ENCODE measurements around the gene GPR161.
"Not testable (repeated sequence)": the region's sequence is repeated elsewhere in the genome, so short reads cannot be mapped to it uniquely, and the experiment has no call there.

Gene GPR161

GRCh38 chr1:168085401-168085872 lies 51.3 kb downstream of the GPR161 start:
- no peak for DNase-seq
- H3K9me3 Mint-ChIP-seq, result no peaks in the 10 kb centered on the region
- peaks cover 7% of the 10 kb centered on the region in 2 donors for H3K4me1 Mint-ChIP-seq (ENCODE audit: low read depth in 2 of 2)
- ATAC-seq (replicated peaks), result no peak
- no peak overlapping the region for H3K27ac Mint-ChIP-seq
- H3K36me3 Mint-ChIP-seq (ENCODE audit: insufficient read depth), result no peaks in the 10 kb centered on the region
- no peak overlapping the region for H3K4me3 Mint-ChIP-seq
- H3K27me3 Mint-ChIP-seq, result peaks cover 6 to 21% of the 10 kb centered on the region in 2 donors

DNA sequence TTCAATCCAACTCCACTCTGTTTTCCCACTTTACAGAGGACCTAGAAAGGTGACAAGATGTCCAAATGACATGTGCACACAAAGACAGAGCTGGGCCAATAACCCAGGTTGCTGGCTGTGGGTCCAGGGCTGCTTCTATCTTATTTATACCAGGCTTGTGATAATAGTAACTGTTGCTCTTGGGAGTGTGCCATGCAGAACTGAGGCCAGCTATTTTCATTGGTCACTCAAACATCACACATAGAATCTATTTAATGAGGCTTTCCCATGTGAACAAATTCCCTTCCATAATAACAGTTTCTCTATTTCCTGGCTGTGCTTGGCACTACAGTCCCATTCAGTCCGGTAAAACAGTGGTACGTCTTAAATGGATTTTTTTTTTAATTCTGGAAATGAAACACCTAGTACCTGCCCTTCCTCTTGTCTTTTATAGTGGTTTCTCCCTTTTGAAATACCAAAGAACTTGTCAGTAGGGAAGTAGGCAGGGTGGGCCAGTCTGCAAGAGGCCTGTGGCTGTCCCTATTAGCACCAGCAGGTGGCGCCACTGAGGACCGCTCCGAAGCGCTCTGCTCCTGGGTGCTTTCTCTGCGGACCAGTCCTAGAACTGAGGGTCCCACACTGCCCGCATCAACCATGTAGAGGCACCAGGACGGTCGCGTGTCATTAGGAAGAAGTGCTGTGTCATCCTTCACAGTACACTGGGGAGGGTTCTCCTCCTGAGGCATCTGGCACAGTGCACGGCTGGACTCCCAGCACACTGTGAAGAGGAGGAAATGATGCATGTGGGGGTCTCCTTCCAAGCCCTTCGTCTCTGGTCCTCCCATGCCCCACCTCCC lies 52.1 kb downstream of the GPR161 start:
- Mint-ChIP-seq H3K4me1 (ENCODE audit: low read depth in 2 of 2) (peaks cover 7% of the 10 kb centered on the region in 2 donors), H3K9me3 (no peaks in the 10 kb centered on the region), H3K27ac (no peak overlapping the region), H3K4me3 (no peak overlapping the region), H3K27me3 (peaks cover 6 to 13% of the 10 kb centered on the region in 2 donors), H3K36me3 (ENCODE audit: insufficient read depth) (no peaks in the 10 kb centered on the region)
- DNase-seq (peak; percentile 43 to 52 (median 51)), ATAC-seq (replicated peaks) (peak; percentile 68)

DNA sequence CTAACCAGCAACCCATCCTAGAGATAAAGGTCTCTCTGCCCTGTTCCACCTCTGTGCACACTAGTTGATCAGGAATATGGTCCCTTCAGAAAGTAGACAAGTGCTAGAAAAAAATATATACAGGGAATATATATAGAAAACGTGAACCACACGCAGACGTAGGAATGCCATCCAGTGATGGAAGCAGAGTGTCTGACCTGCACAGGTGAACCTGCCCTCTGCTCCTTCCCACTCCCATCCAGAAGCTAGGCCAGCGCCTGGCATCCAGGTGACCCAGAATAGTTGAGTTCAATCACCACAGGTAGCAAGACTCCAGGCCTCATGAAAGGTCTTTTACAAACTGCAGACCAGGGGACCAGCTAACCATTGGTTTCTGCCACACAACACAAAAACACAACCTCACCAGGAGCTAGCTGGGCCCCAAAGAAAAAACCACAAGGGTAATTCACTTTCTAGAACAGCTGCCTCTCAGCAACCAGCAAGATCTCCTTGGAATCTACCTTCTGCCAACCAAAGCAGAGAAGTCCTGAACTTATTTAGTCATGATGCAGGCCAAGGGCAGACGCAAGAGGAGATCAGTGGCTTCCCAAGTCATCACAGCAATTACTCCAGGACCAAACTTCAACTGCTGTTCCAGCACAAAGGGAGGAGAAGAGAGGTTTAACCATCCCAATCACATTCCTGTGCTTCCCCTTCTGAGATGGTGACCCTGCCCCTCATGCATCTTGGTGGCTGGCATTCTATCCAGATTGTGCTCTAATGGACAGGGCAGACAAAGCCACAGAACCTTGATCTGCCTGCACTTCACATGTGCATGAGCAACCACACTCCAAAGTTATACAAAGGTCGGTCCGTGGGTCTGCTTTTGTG lies 53.0 kb downstream of the GPR161 start:
- no peaks in the 10 kb centered on the region for H3K9me3 Mint-ChIP-seq

GRCh38 chr1:168082008-168082876 lies 54.5 kb downstream of the GPR161 start:
- Mint-ChIP-seq H3K9me3 (no peaks in the 10 kb centered on the region), H3K36me3 (ENCODE audit: insufficient read depth) (peaks cover 4% of the 10 kb centered on the region), H3K4me1 (ENCODE audit: low read depth in 2 of 2) (peaks cover 7% of the 10 kb centered on the region in 2 donors), H3K27me3 (peaks cover 0 to 8% of the 10 kb centered on the region in 2 donors), H3K4me3 (no peak overlapping the region), H3K27ac (no peak overlapping the region)
- peak; percentile 93 for ATAC-seq (replicated peaks)
- DNase-seq, result peak; percentile 50 to 65 (median 52)

More for the DNA sequence above, 53.0 kb downstream of the GPR161 start:
- ATAC-seq (replicated peaks) (no peak), DNase-seq (no peak)
- H3K27me3 Mint-ChIP-seq, result peaks cover 6 to 9% of the 10 kb centered on the region in 2 donors
- no peak overlapping the region for H3K27ac Mint-ChIP-seq
- H3K4me1 Mint-ChIP-seq (ENCODE audit: low read depth in 2 of 2), result peaks cover 7% of the 10 kb centered on the region in 2 donors
- H3K36me3 Mint-ChIP-seq (ENCODE audit: insufficient read depth), result no peaks in the 10 kb centered on the region
- H3K4me3 Mint-ChIP-seq, result no peak overlapping the region

DNA sequence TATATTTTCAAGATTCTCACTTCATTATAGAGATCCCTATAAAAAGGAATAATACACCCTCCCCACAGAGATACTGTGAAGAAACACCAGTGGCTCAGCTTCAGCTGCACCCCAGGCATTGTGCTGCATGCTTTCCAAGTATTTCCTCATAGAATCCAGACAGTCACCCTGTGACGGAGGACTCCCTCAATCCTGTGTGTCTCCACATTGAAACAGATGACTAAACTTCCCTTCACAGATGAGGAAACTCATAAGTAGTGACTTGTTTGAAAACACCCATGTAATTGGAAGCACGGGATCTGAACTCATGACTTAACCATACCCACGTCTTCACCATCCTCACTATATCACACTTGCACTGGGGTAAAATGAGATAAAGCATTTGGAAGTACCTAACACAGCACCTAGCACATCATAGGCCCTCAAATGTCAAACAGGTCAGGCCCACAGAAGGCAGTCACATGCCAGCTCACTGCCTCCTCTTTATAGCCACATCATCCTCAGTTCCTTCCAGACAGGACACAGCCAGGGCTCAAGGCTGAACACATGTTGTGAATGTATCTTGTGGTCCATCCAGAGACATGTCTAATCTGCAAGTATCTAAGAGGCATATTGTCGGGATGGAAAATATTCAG lies 55.2 kb downstream of the GPR161 start:
- H3K36me3 Mint-ChIP-seq (ENCODE audit: insufficient read depth), result peaks cover 6% of the 10 kb centered on the region
- H3K4me1 Mint-ChIP-seq (ENCODE audit: low read depth in 2 of 2), result peaks cover 7% of the 10 kb centered on the region in 2 donors
- ATAC-seq (replicated peaks) (no peak), DNase-seq (no peak)
- peaks cover 0 to under 1% of the 10 kb centered on the region in 2 donors for H3K27me3 Mint-ChIP-seq
- no peaks in the 10 kb centered on the region for H3K9me3 Mint-ChIP-seq
- no peak overlapping the region for H3K4me3 Mint-ChIP-seq
- H3K27ac Mint-ChIP-seq, result no peak overlapping the region

- Mint-ChIP-seq H3K36me3 (ENCODE audit: insufficient read depth) (peaks cover 11% of the 10 kb centered on the region), H3K4me1 (ENCODE audit: low read depth in 2 of 2) (peaks cover 5 to 6% of the 10 kb centered on the region in 2 donors), H3K27me3 (no peaks in the 10 kb centered on the region), H3K9me3 (no peaks in the 10 kb centered on the region), H3K4me3 (no peak overlapping the region), H3K27ac (no peak overlapping the region)
- no peak for DNase-seq
- ATAC-seq (replicated peaks), result no peak
These were observed 57.0 kb downstream of the GPR161 start for GRCh38 chr1:168079761-168080160.

GRCh38 chr1:168069384-168069783 lies 67.3 kb downstream of the GPR161 start:
- no peak for ATAC-seq (replicated peaks)
- Mint-ChIP-seq H3K36me3 (ENCODE audit: insufficient read depth) (peaks cover 54% of the 10 kb centered on the region), H3K9me3 (no peaks in the 10 kb centered on the region), H3K4me1 (ENCODE audit: low read depth in 2 of 2) (no peaks in the 10 kb centered on the region), H3K27me3 (no peaks in the 10 kb centered on the region), H3K27ac (no peak overlapping the region), H3K4me3 (no peak overlapping the region)
- no peak for DNase-seq

DNA sequence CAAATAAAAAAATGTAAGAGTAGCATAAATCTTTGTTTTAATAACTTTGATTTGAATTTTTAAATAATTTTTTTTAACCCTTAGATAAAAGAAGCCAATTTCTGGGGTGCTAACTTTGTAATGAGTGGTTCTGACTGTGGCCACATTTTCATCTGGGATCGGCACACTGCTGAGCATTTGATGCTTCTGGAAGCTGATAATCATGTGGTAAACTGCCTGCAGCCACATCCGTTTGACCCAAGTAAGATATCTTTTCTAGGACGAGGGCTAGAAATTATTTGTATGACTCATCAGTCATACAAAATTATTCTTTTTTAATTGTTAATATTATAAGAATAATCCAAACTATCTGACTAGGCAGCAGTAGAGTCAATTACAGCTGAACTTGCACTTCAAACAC lies 71.2 kb downstream of the GPR161 start:
- DNase-seq (no peak), ATAC-seq (replicated peaks) (no peak)
- Mint-ChIP-seq H3K4me3 (no peak overlapping the region), H3K27me3 (no peaks in the 10 kb centered on the region), H3K36me3 (ENCODE audit: insufficient read depth) (peaks cover 41% of the 10 kb centered on the region), H3K27ac (no peak overlapping the region), H3K4me1 (ENCODE audit: low read depth in 2 of 2) (no peaks in the 10 kb centered on the region), H3K9me3 (no peaks in the 10 kb centered on the region)

GRCh38 chr1:168064216-168064615 lies 72.5 kb downstream of the GPR161 start:
- H3K36me3 Mint-ChIP-seq (ENCODE audit: insufficient read depth), result peaks cover 34% of the 10 kb centered on the region
- ATAC-seq (replicated peaks), result no peak
- H3K27me3 Mint-ChIP-seq, result no peaks in the 10 kb centered on the region

DNA sequence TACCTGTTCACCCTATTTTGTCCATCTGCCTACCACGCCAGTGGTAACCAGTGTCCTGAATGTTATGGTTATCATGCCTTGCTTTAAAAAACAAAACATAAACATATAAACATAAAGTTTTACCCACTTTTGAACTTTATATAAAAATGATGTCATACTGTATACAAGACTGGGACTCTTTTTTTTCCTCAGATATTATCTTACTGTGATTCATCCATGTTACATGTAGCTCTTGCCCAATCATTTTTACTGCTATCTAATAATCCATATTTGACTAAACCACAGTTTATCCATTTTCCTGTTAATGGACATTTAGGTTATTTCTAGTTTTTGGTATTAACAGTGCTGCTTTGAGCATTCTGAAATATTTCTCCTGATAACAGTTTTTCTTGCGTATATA lies 78.8 kb downstream of the GPR161 start:
- H3K4me1 Mint-ChIP-seq (ENCODE audit: low read depth in 2 of 2), result peaks cover 8 to 10% of the 10 kb centered on the region in 2 donors
- DNase-seq, result no peak
- H3K9me3 Mint-ChIP-seq, result no peaks in the 10 kb centered on the region
- H3K36me3 Mint-ChIP-seq (ENCODE audit: insufficient read depth), result peaks cover 3% of the 10 kb centered on the region
- no peak for ATAC-seq (replicated peaks)
- no peak overlapping the region for H3K4me3 Mint-ChIP-seq
- no peak overlapping the region for H3K27ac Mint-ChIP-seq
- H3K27me3 Mint-ChIP-seq, result no peaks in the 10 kb centered on the region

More at GRCh38 chr1:168064216-168064615, 72.5 kb downstream of the GPR161 start:
- no peak for DNase-seq
- H3K4me3 Mint-ChIP-seq, result no peak overlapping the region
- H3K27ac Mint-ChIP-seq, result no peak overlapping the region
- no peaks in the 10 kb centered on the region for H3K9me3 Mint-ChIP-seq
- peaks cover 0 to 1% of the 10 kb centered on the region in 2 donors for H3K4me1 Mint-ChIP-seq (ENCODE audit: low read depth in 2 of 2)

DNA sequence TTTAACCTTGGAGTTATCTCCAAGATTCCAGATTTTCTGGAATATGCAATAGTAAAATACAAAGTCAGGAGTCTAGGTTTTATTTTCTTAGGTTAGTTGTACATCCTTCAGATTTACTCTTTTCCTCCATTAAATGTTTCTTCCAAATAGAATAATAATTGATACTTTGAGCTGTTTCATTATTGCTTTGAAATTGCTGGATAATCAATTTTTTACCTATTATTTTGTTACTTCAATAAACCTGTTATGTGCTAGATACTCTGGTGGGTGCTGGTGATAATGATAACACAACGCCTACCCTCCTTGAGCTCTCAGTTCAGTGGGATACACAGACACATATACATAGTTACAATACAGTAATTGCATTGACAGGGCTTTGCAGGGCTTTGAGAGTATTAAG lies 79.4 kb downstream of the GPR161 start:
- Mint-ChIP-seq H3K4me3 (no peak overlapping the region), H3K4me1 (ENCODE audit: low read depth in 2 of 2) (peaks cover 11 to 13% of the 10 kb centered on the region in 2 donors), H3K9me3 (no peaks in the 10 kb centered on the region), H3K36me3 (ENCODE audit: insufficient read depth) (peaks cover 3% of the 10 kb centered on the region), H3K27me3 (no peaks in the 10 kb centered on the region), H3K27ac (no peak overlapping the region)
- DNase-seq, result no peak
- no peak for ATAC-seq (replicated peaks)

DNA sequence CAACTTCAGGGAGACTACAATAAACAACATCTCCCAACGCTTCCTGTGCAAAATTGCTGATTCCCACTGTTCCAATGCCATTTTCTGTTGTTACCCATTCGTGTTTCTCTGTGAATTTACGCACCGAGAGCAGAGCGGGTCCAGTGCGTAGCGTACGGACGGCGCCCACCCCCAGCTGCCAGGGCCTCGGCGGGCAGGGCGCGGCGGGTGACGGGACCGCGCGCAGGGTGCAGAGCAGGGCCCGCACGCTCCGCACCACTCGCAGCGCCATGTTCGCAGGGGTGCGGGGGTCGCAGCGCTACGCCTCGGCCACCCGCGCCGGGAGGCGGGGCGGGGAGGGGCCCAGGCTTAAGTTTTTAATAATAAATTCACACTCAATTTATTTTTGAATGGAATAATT lies 80.6 kb downstream of the GPR161 start:
- not testable (repeated sequence) for DNase-seq; H3K36me3 Mint-ChIP-seq (ENCODE audit: insufficient read depth); H3K4me3 Mint-ChIP-seq

More for the DNA sequence above, 80.6 kb downstream of the GPR161 start:
- H3K9me3 Mint-ChIP-seq, H3K27ac Mint-ChIP-seq, H3K27me3 Mint-ChIP-seq: not testable (repeated sequence)
- ATAC-seq (replicated peaks), result peak; percentile 66
- H3K4me1 Mint-ChIP-seq (ENCODE audit: low read depth in 2 of 2), result peaks cover 11 to 13% of the 10 kb centered on the region in 2 donors
